ENCODE measurements around the gene ZRSR2. TPM values are rescaled to one million over a fixed set of nuclear protein-coding genes. Genes with fewer than 3 reads are reported as not detected.

ZRSR2 gene
- total and polyA plus RNA-seq, 10 of the 15 experiments (the other 5 are each of a cell fraction or from before 2014, with no cell fraction given), result 8.8 to 34.1 (median 15.6) TPM

GRCh38 chrX:15853586-15854079 is 63.3 kb downstream of the ZRSR2 start (continued):
- TF ChIP-seq IRF3 (IDR thresholded peaks at IDR 0.05), result no peak
- TF ChIP-seq FOXM1 (IDR thresholded peaks at IDR 0.05; ENCODE audit: low read depth, low read length), result no peak

DNA sequence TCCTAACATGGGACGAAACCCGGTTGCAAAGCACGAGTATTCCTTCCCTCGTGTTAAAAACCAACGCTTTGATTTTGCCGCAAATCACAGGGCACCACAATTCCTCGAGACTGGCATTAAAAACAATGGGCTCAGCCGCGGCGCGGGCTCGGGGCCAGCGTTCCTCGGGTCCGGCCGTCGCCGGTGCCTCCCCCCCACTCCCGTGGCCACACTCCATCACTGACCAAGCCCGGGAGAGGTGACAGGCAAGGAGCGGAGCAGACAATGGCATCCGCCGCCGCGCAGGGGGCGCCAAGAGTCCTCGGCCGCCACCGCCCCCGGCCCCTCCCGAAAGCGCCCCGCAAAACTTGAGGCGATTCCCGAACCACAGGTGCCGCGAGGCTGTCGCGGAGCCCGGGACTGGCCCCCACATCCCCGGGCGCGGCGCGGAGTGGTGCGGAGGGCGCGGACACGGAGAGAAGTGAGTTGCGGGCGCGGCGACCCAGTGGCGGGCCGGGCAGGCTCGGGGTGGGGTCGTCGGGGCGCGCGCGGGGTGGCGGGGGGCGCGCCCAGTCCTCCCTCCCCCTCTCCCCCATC is 63.9 kb downstream of the ZRSR2 start:
- Histone ChIP-seq H3K4me3 (peak overlapping the region; percentile 90), H3K27ac (ENCODE audit: control insufficient read depth, insufficient read depth) (peak overlapping the region; percentile 90), H3K27me3 (replicated peaks in 1 of 2; ENCODE audit: control insufficient read depth in 2 of 2, insufficient read depth in 2 of 2, low read length in 1 of 2) (no peaks in the 10 kb centered on the region), H4K20me1 (ENCODE audit: control insufficient read depth, insufficient read depth) (no peaks in the 10 kb centered on the region), H3K36me3 (ENCODE audit: control insufficient read depth in 2 of 2, insufficient read depth in 2 of 2, low read length in 1 of 2) (no peaks in the 10 kb centered on the region), H2AFZ (ENCODE audit: control insufficient read depth, low read depth, low read length) (peak overlapping the region; percentile 67; the same call in 1 of the 2 replicates), H3K9ac (ENCODE audit: control insufficient read depth, insufficient read depth, low read length) (peak overlapping the region; percentile 65), H3K9me3 (replicated peaks; ENCODE audit: control insufficient read depth, insufficient read depth, low read length) (no peaks in the 10 kb centered on the region), H3K4me1 (ENCODE audit: control insufficient read depth, insufficient read depth, low read length) (0 out of 2 replicates have a peak, but pooled peaks cover 3% of the 10 kb centered on the region), H3K79me2 (ENCODE audit: control insufficient read depth, insufficient read depth, low read length) (peaks cover 26% of the 10 kb centered on the region), H3K4me2 (ENCODE audit: control insufficient read depth, insufficient read depth) (peak overlapping the region; percentile 83)
- FAIRE-seq (no peak), ATAC-seq (peak; percentile 38), DNase-seq (ENCODE audit: low read depth, low spot score) (no peak)
- RAD21 ChIA-PET (ENCODE audit: unreplicated experiment), result interaction anchor here (0.6 to 3.1 kb wide), 12 partner anchors 12 to 266 kb away, joined by 3 to 20 read pairs (median 4); no protein-coding TSS in a partner anchor
- SMC1A ChIA-PET (ENCODE audit: uncharacterized antibody, unreplicated experiment), result interaction anchor here (1.6 to 2.7 kb wide), 3 partner anchors 7 to 284 kb away, joined by 5 to 12 read pairs (median 7); no protein-coding TSS in a partner anchor
- BruUV-seq (replicated peaks), result no TSS peak
- 2% methylated on average over 40 of the region's 65 CpGs for WGBS (ENCODE audit: insufficient coverage, insufficient replicate concordance, low lambda C conversion rate, missing lambda C conversion rate)
- in situ Hi-C loops (cut with MboI) (no loop called here), intact Hi-C loops (cut with micrococcal nuclease; ENCODE audit: unreplicated experiment) (loop anchor here (2.0 to 10.0 kb wide), 5 partner anchors 29 to 593 kb away; partner anchors contain the start of gene ZRSR2)
- CTCF ChIA-PET, result interaction anchor here (1.0 to 1.4 kb wide), 3 partner anchors 64 to 284 kb away, joined by 4 to 8 read pairs (median 6); partner anchors contain the start of genes CA5B and ZRSR2
- POLR2A ChIA-PET, result interaction anchor here (0.5 to 2.9 kb wide), 5 partner anchors 51 to 616 kb away, joined by 3 to 18 read pairs (median 5); partner anchors contain the start of gene ZRSR2
- TF ChIP-seq, protein P1, sequence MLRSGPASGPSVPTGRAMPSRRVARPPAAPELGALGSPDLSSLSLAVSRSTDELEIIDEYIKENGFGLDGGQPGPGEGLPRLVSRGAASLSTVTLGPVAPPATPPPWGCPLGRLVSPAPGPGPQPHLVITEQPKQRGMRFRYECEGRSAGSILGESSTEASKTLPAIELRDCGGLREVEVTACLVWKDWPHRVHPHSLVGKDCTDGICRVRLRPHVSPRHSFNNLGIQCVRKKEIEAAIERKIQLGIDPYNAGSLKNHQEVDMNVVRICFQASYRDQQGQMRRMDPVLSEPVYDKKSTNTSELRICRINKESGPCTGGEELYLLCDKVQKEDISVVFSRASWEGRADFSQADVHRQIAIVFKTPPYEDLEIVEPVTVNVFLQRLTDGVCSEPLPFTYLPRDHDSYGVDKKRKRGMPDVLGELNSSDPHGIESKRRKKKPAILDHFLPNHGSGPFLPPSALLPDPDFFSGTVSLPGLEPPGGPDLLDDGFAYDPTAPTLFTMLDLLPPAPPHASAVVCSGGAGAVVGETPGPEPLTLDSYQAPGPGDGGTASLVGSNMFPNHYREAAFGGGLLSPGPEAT (IDR thresholded peaks at IDR 0.05; ENCODE audit: low read depth), result 0 out of 2 replicates have a peak, but pooled peaks have one; percentile 15
- no peak for TF ChIP-seq CUX1 (IDR thresholded peaks at IDR 0.05; ENCODE audit: insufficient replicate concordance, low read depth, low read length)
- TF ChIP-seq RUNX3 (IDR thresholded peaks at IDR 0.05; ENCODE audit: low read length), result peak; percentile 32; the same call in 1 of the 2 replicates
- TF ChIP-seq KDM1A (IDR thresholded peaks at IDR 0.05; ENCODE audit: borderline replicate concordance), result no peak
- TF ChIP-seq, protein P2, sequence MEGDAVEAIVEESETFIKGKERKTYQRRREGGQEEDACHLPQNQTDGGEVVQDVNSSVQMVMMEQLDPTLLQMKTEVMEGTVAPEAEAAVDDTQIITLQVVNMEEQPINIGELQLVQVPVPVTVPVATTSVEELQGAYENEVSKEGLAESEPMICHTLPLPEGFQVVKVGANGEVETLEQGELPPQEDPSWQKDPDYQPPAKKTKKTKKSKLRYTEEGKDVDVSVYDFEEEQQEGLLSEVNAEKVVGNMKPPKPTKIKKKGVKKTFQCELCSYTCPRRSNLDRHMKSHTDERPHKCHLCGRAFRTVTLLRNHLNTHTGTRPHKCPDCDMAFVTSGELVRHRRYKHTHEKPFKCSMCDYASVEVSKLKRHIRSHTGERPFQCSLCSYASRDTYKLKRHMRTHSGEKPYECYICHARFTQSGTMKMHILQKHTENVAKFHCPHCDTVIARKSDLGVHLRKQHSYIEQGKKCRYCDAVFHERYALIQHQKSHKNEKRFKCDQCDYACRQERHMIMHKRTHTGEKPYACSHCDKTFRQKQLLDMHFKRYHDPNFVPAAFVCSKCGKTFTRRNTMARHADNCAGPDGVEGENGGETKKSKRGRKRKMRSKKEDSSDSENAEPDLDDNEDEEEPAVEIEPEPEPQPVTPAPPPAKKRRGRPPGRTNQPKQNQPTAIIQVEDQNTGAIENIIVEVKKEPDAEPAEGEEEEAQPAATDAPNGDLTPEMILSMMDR (IDR thresholded peaks at IDR 0.05 in 2 of 3, conservative IDR thresholded peaks at IDR 0.05 in 1 of 3; ENCODE audit: control insufficient read depth in 2 of 3, extremely low read depth in 1 of 3, insufficient read depth in 1 of 3, low read depth in 3 of 3, low read length in 3 of 3), result peak; percentile 24 to 52 (median 44); a peak in 4 of 6 replicates
- no peak for TF ChIP-seq BRCA1 (IDR thresholded peaks at IDR 0.05; ENCODE audit: low read depth, low read length)
- peak in 1 of 2 experiments; percentile 36; a peak in 1 of 4 replicates for TF ChIP-seq IKZF2 (IDR thresholded peaks at IDR 0.05)
- no peak for TF ChIP-seq ZNF217 (IDR thresholded peaks at IDR 0.05)
